ENCODE data around the gene ITFG2. TPM values are rescaled to one million over a fixed set of nuclear protein-coding genes. Genes with fewer than 3 reads are reported as not detected.

The ITFG2 gene
- total RNA-seq, 2 experiments from 2014 or later, result 43.5 to 48.2 TPM

DNA sequence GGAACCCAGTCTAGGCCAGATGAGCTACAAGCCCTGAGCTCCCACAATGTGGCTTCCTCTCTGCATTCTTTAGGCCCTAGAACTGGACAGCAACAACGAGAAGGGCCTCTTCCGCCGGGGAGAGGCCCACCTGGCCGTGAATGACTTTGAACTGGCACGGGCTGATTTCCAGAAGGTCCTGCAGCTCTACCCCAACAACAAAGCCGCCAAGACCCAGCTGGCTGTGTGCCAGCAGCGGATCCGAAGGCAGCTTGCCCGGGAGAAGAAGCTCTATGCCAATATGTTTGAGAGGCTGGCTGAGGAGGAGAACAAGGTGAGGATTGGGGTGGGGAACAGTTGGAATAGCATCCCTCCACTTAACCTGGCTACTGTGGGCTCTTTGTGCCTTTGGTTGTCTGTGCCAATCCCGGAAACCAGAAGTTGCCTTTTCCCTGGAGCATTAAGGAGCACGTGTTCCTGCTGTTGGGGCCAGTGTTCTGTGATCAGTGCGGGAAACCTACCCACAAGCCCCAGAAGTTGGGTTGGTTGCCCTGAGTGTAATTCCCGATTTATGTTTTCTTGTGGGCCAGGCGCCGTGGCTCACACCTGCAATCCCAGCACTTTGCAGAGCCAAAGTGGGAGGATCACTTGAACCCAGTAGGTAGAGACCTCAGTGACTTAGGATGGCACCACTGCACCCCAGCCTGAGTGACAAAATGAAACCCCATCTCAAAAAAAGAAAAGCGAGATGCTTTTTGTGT lies 11.3 kb upstream of the ITFG2 start:
- H3K4me1 Mint-ChIP-seq, result peaks cover 15% of the 10 kb centered on the region
- no peaks in the 10 kb centered on the region for H3K27me3 Mint-ChIP-seq
- H3K27ac Mint-ChIP-seq, result no peak overlapping the region
- ChIA-PET POLR2A (no interaction called here), CTCF (interaction anchor here (0.9 to 1.6 kb wide), 2 partner anchors 12 to 13 kb away, joined by 3 read pairs; partner anchors contain the start of gene ITFG2)
- H3K4me3 Mint-ChIP-seq, result no peak overlapping the region
- H3K9me3 Mint-ChIP-seq, result no peaks in the 10 kb centered on the region
- H3K36me3 Mint-ChIP-seq (ENCODE audit: low read depth), result peaks cover 61% of the 10 kb centered on the region
- DNase-seq, result no peak

DNA sequence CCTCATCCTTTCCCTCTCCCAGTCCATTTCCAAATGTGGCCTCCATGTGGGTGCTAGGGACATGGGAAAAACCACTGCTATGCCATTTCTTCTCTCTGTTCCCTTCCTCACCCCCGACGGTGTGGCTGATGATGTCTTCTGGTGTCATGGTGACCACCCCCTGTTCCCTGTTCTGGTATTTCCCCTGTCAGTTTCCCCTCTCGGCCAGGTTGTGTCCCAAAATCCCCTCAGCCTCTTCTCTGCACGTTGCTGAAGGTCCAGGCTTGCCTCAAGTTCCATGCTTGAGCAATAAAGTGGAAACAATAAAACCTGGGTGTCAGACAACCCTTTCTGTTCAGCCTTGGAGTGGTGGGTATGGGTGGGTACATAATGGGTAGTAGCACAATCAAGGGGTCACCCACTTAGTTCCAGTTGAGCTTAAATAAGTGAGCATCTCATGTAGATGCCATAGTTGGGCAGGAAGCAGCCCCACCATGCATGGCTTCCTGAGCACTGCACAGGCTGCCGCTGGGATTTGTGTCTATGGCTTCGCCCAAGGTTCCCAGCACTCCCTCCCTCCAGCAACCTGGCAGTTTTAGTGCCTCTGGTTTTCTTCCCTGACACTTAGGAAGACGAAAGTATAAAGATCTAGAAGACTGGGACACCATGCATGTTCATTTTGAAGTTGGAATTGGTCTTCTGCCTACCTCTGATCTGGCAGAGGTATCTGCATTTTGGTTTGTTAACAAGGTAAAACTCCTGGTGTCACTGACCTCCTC lies 8.7 kb upstream of the ITFG2 start:
- ChIA-PET POLR2A (no interaction called here), CTCF (interaction anchor here (0.9 kb wide), 1 partner anchor 8 kb away, joined by 3 read pairs; no protein-coding TSS in a partner anchor)
- DNase-seq, result no peak
- H3K9me3 Mint-ChIP-seq, result no peaks in the 10 kb centered on the region
- H3K27me3 Mint-ChIP-seq, result no peaks in the 10 kb centered on the region
- H3K4me3 Mint-ChIP-seq, result no peak overlapping the region
- H3K36me3 Mint-ChIP-seq (ENCODE audit: low read depth), result peaks cover 44% of the 10 kb centered on the region
- H3K27ac Mint-ChIP-seq, result peak overlapping the region; percentile 28
- peaks cover 2% of the 10 kb centered on the region for H3K4me1 Mint-ChIP-seq

DNA sequence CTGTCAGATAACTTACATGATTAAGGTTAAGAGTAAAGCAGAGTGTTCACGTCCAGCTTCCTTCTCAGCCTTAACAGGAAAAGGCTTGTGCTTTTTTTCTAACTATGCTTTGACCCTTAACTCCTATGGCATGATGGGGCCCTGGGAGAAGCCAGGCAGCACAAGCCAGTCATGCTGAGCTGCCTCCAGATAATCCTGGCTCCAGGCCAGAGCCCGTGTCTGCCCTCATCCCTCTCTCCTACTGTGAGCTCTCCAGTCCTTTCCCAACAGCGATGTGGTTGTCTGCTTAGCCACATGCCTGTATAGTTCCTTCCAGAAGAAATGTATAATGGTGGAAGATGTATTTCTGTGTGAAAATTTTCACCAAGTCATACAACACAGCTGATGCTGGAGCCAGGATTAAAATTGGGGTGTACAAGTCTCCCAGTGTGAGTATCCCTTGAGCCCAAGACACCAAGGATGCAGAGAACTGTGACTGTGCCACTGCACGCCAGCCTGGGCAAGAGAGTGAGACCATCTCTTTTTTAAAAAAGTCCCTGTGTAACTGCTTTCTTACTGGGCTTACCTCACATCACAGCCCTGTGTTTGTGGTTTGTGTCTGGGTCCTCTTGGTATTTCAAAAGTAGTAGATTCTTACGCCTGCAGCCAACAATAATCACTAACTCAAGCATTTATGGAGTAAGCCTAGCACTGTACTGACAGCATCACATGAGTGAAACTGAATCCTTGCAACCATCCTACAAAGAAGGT lies 7.9 kb upstream of the ITFG2 start:
- H3K36me3 Mint-ChIP-seq (ENCODE audit: low read depth), result peaks cover 37% of the 10 kb centered on the region
- ChIA-PET CTCF (interaction anchor here (0.9 kb wide), 1 partner anchor 8 kb away, joined by 3 read pairs; no protein-coding TSS in a partner anchor), POLR2A (no interaction called here)
- H3K9me3 Mint-ChIP-seq, result no peaks in the 10 kb centered on the region
- H3K4me3 Mint-ChIP-seq, result no peak overlapping the region
- DNase-seq, result no peak
- H3K27me3 Mint-ChIP-seq, result no peaks in the 10 kb centered on the region
- H3K27ac Mint-ChIP-seq, result peak overlapping the region; percentile 0
- H3K4me1 Mint-ChIP-seq, result peaks cover 2% of the 10 kb centered on the region

DNA sequence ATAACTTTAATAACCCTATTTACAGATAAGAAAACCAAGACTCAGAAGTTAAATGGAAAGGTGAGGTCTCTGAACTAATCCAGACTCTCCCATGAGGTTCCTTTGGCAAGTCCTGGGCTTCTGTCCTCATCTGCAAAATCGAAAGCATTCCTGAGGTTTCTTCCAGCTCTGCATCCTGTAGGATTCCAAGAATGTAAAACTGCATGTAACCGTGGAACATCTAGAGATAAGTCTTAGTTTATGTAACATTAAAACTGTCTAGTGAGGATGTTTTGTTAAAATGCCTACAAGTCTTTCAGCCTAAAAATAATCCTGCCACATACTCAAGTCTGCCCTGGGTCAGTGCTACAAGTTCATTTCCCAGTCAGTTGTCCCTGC lies 7.3 kb upstream of the ITFG2 start:
- no peak for DNase-seq
- ChIA-PET CTCF (no interaction called here), POLR2A (no interaction called here)
- Mint-ChIP-seq H3K36me3 (ENCODE audit: low read depth) (peaks cover 32% of the 10 kb centered on the region), H3K27ac (peak overlapping the region; percentile 0), H3K27me3 (no peaks in the 10 kb centered on the region), H3K9me3 (no peaks in the 10 kb centered on the region), H3K4me1 (no peaks in the 10 kb centered on the region), H3K4me3 (no peak overlapping the region)

DNA sequence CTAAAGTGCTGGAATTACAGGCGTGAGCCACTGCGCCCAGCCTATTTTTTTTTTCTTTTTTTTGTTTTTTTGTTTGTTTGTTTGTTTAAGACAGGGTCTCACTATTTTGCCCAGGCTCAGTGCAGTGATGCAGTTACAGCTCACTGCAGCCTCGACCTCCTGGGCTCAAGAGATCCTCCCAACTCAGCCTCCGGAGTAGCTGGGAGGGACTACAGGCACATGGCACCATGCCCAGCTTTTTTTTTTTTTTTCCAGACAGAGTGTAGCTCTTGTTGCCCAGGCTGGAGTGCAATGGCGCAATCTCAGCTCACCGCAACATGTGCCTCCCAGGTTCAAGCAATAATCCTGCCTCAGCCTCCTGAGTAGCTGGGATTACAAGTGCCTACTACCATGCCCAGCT lies 5.8 kb upstream of the ITFG2 start:
- POLR2A ChIA-PET, result no interaction called here
- Mint-ChIP-seq H3K4me1 (peaks cover 3% of the 10 kb centered on the region), H3K27ac (no peak overlapping the region), H3K4me3 (no peak overlapping the region), H3K27me3 (no peaks in the 10 kb centered on the region), H3K36me3 (ENCODE audit: low read depth) (peaks cover 20% of the 10 kb centered on the region), H3K9me3 (no peaks in the 10 kb centered on the region)
- no peak for DNase-seq
- CTCF ChIA-PET, result no interaction called here

DNA sequence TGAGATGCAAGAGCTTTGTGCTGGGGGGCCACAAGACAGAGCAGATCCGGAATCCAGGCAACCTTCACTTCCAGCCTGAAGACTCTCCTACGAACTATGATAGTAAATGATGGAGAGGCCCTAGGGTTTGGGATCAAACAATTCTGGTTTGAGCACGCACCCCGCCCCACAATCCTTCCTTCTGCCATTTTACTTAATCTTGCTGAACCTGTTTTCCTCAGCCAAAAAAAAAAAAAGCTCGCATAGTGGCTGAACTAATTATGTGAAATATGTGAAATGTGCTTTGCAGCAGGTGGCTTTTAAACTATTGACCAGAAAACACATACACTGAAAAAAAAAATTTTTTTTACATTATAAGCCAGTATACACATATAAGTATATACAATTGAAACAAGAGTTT lies 667 bp upstream of the ITFG2 start:
- no peak overlapping the region for H3K27ac Mint-ChIP-seq
- no peaks in the 10 kb centered on the region for H3K27me3 Mint-ChIP-seq
- peaks cover 26% of the 10 kb centered on the region for H3K4me1 Mint-ChIP-seq
- CTCF ChIA-PET, result no interaction called here
- H3K36me3 Mint-ChIP-seq (ENCODE audit: low read depth), result peaks cover under 1% of the 10 kb centered on the region
- POLR2A ChIA-PET, result no interaction called here
- H3K9me3 Mint-ChIP-seq, result no peaks in the 10 kb centered on the region
- no peak for DNase-seq
- peak overlapping the region; percentile 99 for H3K4me3 Mint-ChIP-seq

DNA sequence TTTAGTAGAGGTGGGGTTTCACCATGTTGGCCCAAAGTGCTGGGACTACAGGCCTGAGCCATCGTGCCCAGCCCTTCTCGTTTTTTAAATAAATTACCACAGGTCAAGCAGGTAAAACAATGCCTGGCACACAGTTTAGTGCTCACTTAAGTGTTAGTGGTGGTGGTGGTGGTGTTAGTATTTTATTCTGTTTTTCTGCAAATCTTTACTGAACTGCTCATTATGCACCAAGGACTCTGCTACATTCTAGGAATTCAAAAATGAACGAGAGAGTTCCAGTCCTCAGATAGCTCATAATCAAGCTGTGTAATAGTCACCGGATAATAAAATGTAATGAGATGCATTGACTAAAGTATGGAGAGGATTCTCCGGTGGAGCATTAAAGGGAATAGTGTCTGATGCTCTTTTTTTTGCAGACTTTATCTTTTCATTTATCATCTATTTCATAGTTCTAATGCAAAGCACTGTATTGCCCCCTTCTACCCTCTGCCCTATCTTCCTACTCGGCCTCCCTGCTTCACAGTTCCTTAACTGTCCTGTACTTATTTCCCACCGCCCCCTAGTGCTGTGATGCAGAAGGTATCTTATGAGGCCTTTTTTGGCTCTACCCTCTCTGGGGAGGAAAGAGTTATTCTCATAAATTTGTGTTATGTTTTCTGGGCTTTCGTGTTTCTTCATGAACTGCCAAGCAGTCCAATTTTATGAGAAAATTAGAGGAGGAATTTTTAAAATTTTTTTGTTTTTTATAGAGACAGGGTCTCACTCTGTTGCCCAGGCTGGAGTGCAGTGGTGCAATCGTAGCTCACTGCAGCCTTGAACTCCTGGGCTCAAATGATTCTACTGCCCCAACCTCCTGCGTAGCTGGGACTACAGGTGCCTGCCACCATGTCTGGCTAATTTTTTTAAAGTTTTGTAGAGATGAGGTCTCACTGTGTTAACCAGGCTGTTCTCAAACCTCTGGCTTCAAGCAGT lies 1.0 kb downstream of the ITFG2 start:
- DNase-seq, result peak; percentile 76
- Mint-ChIP-seq H3K4me3 (peak overlapping the region; percentile 99), H3K4me1 (peaks cover 26% of the 10 kb centered on the region), H3K9me3 (no peaks in the 10 kb centered on the region), H3K27ac (peak overlapping the region; percentile 99), H3K27me3 (no peaks in the 10 kb centered on the region), H3K36me3 (ENCODE audit: low read depth) (peaks cover 12% of the 10 kb centered on the region)
- POLR2A ChIA-PET, result interaction anchor here (0.6 to 0.7 kb wide), 2 partner anchors 17 to 18 kb away, joined by 3 to 4 read pairs; no protein-coding TSS in a partner anchor
- CTCF ChIA-PET, result interaction anchor here (0.6 to 1.4 kb wide), 8 partner anchors 12 to 1889 kb away, joined by 3 read pairs; partner anchors contain the start of genes FOXM1, RHNO1 and TEX52

DNA sequence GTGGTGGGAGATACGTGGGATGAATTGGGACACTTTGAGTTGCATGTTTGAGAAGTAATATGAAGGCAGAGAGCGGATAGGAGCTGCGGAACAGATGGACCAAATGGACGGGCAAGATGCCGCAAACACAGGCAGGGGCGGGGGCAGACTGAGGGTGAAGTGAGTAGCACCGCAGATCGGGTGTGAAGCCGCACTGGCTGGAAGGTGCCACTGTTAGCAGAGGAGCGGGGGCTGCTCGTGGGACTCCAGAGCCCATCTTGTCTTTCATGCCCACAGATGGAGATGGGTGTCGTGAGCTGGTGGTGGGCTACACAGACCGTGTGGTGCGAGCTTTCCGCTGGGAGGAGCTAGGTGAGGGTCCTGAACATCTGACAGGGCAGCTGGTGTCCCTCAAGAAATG lies 7.3 kb downstream of the ITFG2 start:
- Mint-ChIP-seq H3K4me1 (peaks cover 8% of the 10 kb centered on the region), H3K27ac (no peak overlapping the region), H3K36me3 (ENCODE audit: low read depth) (peaks cover 45% of the 10 kb centered on the region), H3K27me3 (no peaks in the 10 kb centered on the region), H3K4me3 (no peak overlapping the region), H3K9me3 (no peaks in the 10 kb centered on the region)
- no peak for DNase-seq
- CTCF ChIA-PET, result interaction anchor here (0.6 kb wide), 1 partner anchor 150 kb away, joined by 3 read pairs; no protein-coding TSS in a partner anchor
- POLR2A ChIA-PET, result no interaction called here

DNA sequence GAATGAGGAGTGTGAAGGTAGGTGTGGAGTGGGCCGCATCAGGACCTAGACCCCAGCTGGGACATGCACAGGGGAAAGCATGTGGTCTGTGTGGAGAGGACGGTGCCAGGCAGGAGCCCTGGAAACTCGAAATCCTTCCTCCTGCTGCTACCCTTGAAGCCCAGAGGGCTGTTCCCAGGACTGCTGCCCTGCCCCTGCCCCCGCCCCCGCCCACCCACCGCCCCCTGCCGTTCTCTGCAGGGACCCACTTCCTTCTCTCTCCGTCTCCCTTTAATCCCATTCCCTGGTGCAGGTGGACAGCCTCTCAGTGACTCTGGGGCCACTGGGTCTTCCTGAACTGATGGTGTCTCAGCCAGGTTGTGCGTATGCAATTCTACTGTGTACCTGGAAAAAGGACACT lies 8.0 kb downstream of the ITFG2 start:
- CTCF ChIA-PET, result no interaction called here
- no peak for DNase-seq
- peaks cover 3% of the 10 kb centered on the region for H3K4me1 Mint-ChIP-seq
- no peaks in the 10 kb centered on the region for H3K9me3 Mint-ChIP-seq
- H3K4me3 Mint-ChIP-seq, result no peak overlapping the region
- H3K27ac Mint-ChIP-seq, result no peak overlapping the region
- no peaks in the 10 kb centered on the region for H3K27me3 Mint-ChIP-seq
- H3K36me3 Mint-ChIP-seq (ENCODE audit: low read depth), result peaks cover 49% of the 10 kb centered on the region
- POLR2A ChIA-PET, result no interaction called here

DNA sequence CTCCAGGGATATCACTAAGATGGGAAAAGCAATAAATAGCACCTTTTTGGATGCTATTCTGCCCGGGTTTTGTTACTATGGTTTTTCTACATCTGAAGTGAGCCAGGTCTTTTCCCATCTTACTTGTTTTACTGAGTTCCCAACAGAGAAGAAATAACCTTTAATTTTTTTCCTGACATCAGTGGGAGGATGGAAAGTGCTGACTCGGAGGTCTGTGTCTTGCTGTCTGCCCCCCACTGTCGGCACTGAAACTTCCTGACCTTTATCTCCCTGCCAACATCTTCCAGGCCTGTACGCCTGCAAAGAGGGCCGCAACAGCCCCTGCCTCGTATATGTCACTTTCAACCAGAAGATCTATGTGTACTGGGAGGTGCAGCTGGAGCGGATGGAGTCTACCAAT lies 11.0 kb downstream of the ITFG2 start:
- CTCF ChIA-PET, result interaction anchor here (1.0 kb wide), 1 partner anchor 133 kb away, joined by 3 read pairs; no protein-coding TSS in a partner anchor
- Mint-ChIP-seq H3K4me1 (no peaks in the 10 kb centered on the region), H3K27ac (no peak overlapping the region), H3K36me3 (ENCODE audit: low read depth) (peaks cover 41% of the 10 kb centered on the region), H3K4me3 (no peak overlapping the region), H3K9me3 (no peaks in the 10 kb centered on the region), H3K27me3 (no peaks in the 10 kb centered on the region)
- DNase-seq, result no peak
- POLR2A ChIA-PET, result no interaction called here

DNA sequence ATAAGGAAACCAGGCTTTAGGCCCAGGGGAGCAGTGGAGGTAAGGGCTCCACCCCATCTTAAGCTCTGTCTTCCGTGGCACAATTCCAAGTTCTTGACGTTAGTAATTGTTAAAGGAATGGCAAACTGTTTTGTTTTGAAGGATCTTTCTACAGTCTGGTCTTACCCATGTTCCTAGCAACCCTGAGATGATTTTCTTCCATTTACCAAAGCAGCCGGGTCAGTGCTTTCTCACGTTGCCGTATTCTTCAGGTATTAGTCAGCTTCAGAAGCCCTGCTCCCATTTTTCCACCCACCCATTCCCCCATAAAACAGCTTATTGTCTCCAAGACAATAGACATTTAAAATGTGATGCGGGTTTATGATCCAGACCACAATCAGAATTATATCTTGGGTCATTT lies 12.1 kb downstream of the ITFG2 start:
- H3K27me3 Mint-ChIP-seq, result no peaks in the 10 kb centered on the region
- ChIA-PET CTCF (no interaction called here), POLR2A (no interaction called here)
- no peak for DNase-seq
- H3K4me3 Mint-ChIP-seq, result no peak overlapping the region
- peaks cover 41% of the 10 kb centered on the region for H3K36me3 Mint-ChIP-seq (ENCODE audit: low read depth)
- no peaks in the 10 kb centered on the region for H3K9me3 Mint-ChIP-seq
- no peak overlapping the region for H3K27ac Mint-ChIP-seq
- no peaks in the 10 kb centered on the region for H3K4me1 Mint-ChIP-seq

DNA sequence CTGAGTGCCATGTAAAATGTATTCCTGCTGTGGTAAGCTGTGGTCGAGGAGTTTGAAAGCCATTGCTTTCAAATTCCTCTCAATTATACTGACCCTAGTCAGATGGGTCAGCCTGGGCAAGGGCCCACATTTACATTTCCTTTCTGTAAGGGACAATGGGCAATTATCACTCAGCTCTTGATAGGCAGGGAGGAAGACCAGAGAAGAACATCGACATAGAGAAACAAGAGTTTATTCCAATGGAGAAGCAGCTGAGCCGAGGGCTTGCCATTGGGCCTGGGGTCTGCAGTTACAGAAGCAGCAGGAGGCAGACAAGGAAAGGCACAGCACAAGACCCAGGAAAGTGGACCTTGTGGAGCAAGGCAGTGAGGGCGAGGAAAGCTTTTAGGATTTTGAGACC lies 12.7 kb downstream of the ITFG2 start:
- Mint-ChIP-seq H3K4me3 (no peak overlapping the region), H3K4me1 (no peaks in the 10 kb centered on the region), H3K9me3 (no peaks in the 10 kb centered on the region), H3K36me3 (ENCODE audit: low read depth) (peaks cover 37% of the 10 kb centered on the region), H3K27me3 (no peaks in the 10 kb centered on the region), H3K27ac (no peak overlapping the region)
- no peak for DNase-seq
- CTCF ChIA-PET, result no interaction called here
- POLR2A ChIA-PET, result no interaction called here
